22Rv1 (cell line): ENCODE measurements around the gene N4BP2L2.

Experiments used
- H3K27ac ChIP-seq: fragments of 450-650 bp; 2 replicates; pipeline ENCODE4 v1.5.1; 2017
- ZFX ChIP-seq: fragments of 450-650 bp; IDR thresholded peaks from 2 replicates; pipeline ENCODE4 v1.6.1; 2017; ENCODE audit warnings: antibody characterized with exemption, borderline replicate concordance
- TF ChIP-seq, protein P1 (sequence below): fragments of 450-650 bp; IDR thresholded peaks from 2 replicates; pipeline ENCODE4 v1.5.1; 2017; ENCODE audit warnings: mild to moderate bottlenecking

N4BP2L2 gene

GRCh38 chr13:32426191-32426989 is 112.2 kb downstream of the N4BP2L2 start:
- no peak overlapping the region for H3K27ac ChIP-seq
- TF ChIP-seq, protein P1, sequence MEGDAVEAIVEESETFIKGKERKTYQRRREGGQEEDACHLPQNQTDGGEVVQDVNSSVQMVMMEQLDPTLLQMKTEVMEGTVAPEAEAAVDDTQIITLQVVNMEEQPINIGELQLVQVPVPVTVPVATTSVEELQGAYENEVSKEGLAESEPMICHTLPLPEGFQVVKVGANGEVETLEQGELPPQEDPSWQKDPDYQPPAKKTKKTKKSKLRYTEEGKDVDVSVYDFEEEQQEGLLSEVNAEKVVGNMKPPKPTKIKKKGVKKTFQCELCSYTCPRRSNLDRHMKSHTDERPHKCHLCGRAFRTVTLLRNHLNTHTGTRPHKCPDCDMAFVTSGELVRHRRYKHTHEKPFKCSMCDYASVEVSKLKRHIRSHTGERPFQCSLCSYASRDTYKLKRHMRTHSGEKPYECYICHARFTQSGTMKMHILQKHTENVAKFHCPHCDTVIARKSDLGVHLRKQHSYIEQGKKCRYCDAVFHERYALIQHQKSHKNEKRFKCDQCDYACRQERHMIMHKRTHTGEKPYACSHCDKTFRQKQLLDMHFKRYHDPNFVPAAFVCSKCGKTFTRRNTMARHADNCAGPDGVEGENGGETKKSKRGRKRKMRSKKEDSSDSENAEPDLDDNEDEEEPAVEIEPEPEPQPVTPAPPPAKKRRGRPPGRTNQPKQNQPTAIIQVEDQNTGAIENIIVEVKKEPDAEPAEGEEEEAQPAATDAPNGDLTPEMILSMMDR: no peak
- TF ChIP-seq ZFX: no peak

- no peak overlapping the region for H3K27ac ChIP-seq
- TF ChIP-seq, protein P1: no peak
- TF ChIP-seq ZFX: no peak
Observed at GRCh38 chr13:32425158-32425557, 113.4 kb downstream of the N4BP2L2 start.

- no peak overlapping the region for H3K27ac ChIP-seq
- TF ChIP-seq ZFX: no peak
- TF ChIP-seq, protein P1: no peak
Observed at GRCh38 chr13:32423592-32423991, 115.0 kb downstream of the N4BP2L2 start.

GRCh38 chr13:32419862-32420261 is 118.7 kb downstream of the N4BP2L2 start:
- TF ChIP-seq ZFX: no peak
- TF ChIP-seq, protein P1: no peak
- no peak overlapping the region for H3K27ac ChIP-seq

DNA sequence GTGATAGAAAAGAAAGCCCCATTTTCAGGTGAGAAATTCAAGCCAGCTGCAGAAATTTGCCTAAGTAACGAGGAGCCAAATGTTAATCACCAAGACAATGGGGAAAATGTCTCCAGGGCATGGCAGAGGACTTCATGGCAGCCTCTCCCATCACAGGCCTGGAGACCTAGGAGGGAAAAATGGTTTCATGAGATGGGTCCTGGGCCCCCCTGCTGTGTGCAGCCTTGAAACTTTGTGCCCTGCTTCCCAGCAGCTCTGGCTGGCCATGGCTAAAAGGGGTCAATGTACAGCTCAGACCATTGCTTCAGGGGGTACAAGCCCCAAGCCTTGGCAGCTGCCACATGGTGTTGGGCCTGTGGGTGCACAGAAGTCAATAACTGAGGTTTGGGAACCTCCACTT is 120.6 kb downstream of the N4BP2L2 start:
- TF ChIP-seq, protein P1: no peak
- no peak for TF ChIP-seq ZFX
- no peak overlapping the region for H3K27ac ChIP-seq

GRCh38 chr13:32415019-32415418 is 123.6 kb downstream of the N4BP2L2 start:
- H3K27ac ChIP-seq: peak overlapping the region; percentile 19; the same call in 1 of the 2 replicates
- TF ChIP-seq ZFX: no peak
- TF ChIP-seq, protein P1: peak; percentile 77

GRCh38 chr13:32414580-32414979 is 124.0 kb downstream of the N4BP2L2 start:
- TF ChIP-seq, protein P1: no peak
- TF ChIP-seq ZFX: no peak
- peak overlapping the region; percentile 19; the same call in 1 of the 2 replicates for H3K27ac ChIP-seq
